ENCODE data around the gene TECR.

TECR gene

GRCh38 chr19:14614099-14614412 lies 84.7 kb downstream of the TECR start:
- no peak overlapping the region for H3K4me3 ChIP-seq (ENCODE audit: low read depth, low read length)
- DNase-seq (ENCODE audit: low read depth), result no peak
- no peak for TF ChIP-seq CTCF (IDR thresholded peaks at IDR 0.05; ENCODE audit: control insufficient read depth, extremely low read depth, insufficient read depth)

Data from LNCaP clone FGC (cell line).